WERI-Rb-1 (cell line): ENCODE data around the gene SMIM28.

Source experiments
- DNase-seq: peaks from one replicate; pipeline ENCODE4 v3.0.0-alpha.2; 2020
- H3K27ac ChIP-seq: fragments of 250-450 bp; sonication (Bioruptor Pico); 2 replicates; pipeline ENCODE4 v1.5.1; 2020; ENCODE audit warnings: mild to moderate bottlenecking, moderate library complexity
- H3K27me3 ChIP-seq: fragments of 250-450 bp; sonication (Bioruptor Pico); 2 replicates; pipeline ENCODE4 v1.5.1; 2021; ENCODE audit warnings: mild to moderate bottlenecking, low read depth, moderate library complexity; ENCODE audit not compliant: insufficient read depth, severe bottlenecking
- H3K36me3 ChIP-seq: fragments of 250-450 bp; sonication (Bioruptor Pico); 2 replicates; pipeline ENCODE4 v1.5.1; 2020; ENCODE audit warnings: mild to moderate bottlenecking, moderate library complexity
- H3K4me3 ChIP-seq: 2 replicates; pipeline ENCODE4 v1.5.1; 2011; ENCODE audit warnings: low read depth, mild to moderate bottlenecking, control low read depth, low read length
- H3K9me3 ChIP-seq: fragments of 250-450 bp; sonication (Bioruptor Pico); 2 replicates; pipeline ENCODE4 v1.5.1; 2021; ENCODE audit warnings: mild to moderate bottlenecking, moderate library complexity; ENCODE audit not compliant: severe bottlenecking
- TF ChIP-seq, protein P1 (sequence below): IDR thresholded peaks from 2 replicates; pipeline ENCODE4 v1.5.1; 2011; ENCODE audit warnings: low read depth, mild to moderate bottlenecking, control low read depth, inconsistent platforms, low read length

Gene SMIM28

DNA sequence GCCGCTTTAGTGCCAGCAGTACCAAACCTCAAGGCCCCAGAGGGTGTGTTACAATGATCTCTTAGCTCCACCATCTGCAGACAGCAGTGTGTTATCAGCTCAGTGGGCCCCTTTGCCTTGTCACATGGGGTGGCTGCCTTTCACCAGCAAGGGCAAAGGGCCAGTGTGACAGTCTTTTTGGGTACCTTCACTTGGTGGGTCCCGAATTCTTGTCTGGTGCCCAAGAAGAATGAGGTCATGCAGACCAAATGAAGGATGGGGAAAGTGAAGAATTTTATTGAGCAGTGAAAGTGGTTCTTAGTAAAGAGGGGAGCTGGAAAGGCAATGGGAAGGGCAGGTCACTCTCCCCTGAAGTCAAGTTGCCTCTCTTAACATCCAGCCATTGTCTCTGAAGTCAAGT, 2.9 kb upstream of the SMIM28 start:
- no peak overlapping the region for H3K4me3 ChIP-seq
- H3K9me3 ChIP-seq, result no peaks in the 10 kb centered on the region
- H3K27ac ChIP-seq, result no peak overlapping the region
- no peaks in the 10 kb centered on the region for H3K27me3 ChIP-seq
- TF ChIP-seq, protein P1, sequence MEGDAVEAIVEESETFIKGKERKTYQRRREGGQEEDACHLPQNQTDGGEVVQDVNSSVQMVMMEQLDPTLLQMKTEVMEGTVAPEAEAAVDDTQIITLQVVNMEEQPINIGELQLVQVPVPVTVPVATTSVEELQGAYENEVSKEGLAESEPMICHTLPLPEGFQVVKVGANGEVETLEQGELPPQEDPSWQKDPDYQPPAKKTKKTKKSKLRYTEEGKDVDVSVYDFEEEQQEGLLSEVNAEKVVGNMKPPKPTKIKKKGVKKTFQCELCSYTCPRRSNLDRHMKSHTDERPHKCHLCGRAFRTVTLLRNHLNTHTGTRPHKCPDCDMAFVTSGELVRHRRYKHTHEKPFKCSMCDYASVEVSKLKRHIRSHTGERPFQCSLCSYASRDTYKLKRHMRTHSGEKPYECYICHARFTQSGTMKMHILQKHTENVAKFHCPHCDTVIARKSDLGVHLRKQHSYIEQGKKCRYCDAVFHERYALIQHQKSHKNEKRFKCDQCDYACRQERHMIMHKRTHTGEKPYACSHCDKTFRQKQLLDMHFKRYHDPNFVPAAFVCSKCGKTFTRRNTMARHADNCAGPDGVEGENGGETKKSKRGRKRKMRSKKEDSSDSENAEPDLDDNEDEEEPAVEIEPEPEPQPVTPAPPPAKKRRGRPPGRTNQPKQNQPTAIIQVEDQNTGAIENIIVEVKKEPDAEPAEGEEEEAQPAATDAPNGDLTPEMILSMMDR, result no peak
- no peaks in the 10 kb centered on the region for H3K36me3 ChIP-seq
- DNase-seq, result no peak

DNA sequence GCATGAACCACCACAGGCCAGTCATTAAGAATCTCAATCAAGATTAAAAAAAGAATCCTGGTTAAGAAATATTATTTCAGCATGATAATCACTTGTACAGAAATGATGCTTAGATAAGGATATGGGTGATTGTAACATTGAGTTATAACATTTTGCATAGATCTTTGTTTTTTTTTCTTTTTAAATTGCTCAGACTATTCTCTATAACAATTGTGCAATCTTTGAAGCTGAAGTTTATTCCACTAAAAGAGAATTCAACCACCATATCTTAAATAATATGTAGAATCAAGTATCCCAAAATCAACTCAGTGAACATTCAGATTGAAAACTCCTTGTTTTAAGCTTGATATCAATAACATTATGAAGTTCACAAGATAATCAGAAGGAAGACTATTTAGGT, 663 bp upstream of the SMIM28 start:
- TF ChIP-seq, protein P1, result no peak
- Histone ChIP-seq H3K36me3 (no peaks in the 10 kb centered on the region), H3K27me3 (no peaks in the 10 kb centered on the region), H3K9me3 (no peaks in the 10 kb centered on the region), H3K4me3 (no peak overlapping the region), H3K27ac (no peak overlapping the region)
- DNase-seq, result no peak

DNA sequence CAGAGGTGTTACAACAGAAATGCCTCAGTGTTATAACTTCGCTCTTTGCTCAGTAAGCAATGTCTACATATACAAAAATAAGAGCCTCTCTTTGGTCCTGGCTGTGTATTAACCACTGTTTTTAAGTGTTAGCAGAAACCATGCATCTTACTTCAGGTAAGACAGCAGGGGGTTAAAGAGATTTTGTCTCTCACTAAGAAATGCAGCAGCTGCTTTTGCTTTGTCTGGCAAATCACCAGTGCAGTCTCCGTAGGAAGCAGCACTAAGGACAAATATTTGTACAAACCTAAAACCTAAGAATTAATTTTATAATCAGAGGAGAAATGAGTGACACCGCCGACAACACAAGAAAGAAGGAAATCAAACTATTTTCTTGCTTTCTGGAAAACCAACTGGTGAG, 758 bp downstream of the SMIM28 start:
- no peaks in the 10 kb centered on the region for H3K9me3 ChIP-seq

DNA sequence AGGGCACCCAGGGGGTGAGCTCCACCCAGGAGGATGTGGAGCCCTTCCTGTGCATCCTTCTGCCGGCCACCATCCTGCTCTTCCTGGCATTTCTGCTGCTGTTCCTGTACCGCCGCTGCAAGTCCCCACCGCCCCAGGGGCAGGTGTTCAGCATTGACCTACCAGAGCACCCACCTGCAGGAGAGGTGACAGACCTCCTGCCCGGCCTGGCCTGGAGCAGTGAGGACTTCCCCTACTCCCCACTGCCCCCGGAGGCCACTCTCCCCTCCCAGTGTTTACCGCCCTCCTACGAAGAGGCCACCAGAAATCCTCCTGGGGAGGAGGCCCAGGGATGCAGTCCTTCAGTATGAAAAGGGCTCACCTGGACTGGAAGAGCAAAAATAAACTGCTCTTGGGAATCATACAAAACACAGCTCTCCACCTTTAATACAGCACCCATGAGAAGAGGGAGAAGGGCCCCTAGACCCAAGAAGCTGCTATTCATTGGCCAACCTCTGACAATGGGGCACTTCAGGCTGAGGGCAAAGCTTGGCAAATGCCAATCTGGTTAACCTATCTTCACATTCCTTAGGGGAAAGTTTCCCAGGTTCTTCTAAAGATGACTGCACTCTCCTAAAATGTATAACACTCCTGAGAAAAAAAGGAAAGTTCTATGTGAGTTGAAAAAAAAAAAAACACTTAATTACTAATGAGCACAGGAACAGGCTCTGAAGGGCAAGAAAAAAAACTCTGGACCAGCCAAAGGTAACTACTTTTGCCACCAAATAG, 5.0 kb downstream of the SMIM28 start:
- Histone ChIP-seq H3K4me3 (no peak overlapping the region), H3K27ac (no peak overlapping the region), H3K9me3 (no peaks in the 10 kb centered on the region), H3K27me3 (no peaks in the 10 kb centered on the region), H3K36me3 (no peaks in the 10 kb centered on the region)
- DNase-seq, result no peak
- TF ChIP-seq, protein P1, result peak; percentile 34

More for the DNA sequence above, 758 bp downstream of the SMIM28 start:
- H3K27me3 ChIP-seq, result no peaks in the 10 kb centered on the region
- DNase-seq, result no peak
- H3K27ac ChIP-seq, result no peak overlapping the region
- H3K4me3 ChIP-seq, result no peak overlapping the region
- TF ChIP-seq, protein P1, result no peak
- H3K36me3 ChIP-seq, result no peaks in the 10 kb centered on the region

DNA sequence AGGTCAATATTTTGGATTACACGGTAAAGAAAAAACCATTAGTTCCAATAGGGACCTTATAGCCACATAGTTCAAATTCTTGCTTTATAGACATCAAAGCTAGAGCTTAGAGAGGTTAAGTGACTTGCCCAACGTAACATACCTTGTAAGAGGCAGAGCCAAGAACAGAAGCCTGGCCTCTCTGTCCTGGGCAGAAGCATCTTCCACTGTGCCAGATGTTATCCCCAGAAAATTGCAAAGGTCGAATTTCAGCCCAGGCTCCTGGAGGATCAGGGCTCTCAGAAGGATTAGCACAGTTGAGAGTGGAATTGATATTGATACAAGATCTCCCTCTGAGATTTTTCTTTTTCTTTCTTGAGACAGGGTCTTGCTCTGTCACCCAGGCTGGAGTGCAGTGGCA, 6.1 kb downstream of the SMIM28 start:
- H3K4me3 ChIP-seq, result no peak overlapping the region
- no peaks in the 10 kb centered on the region for H3K27me3 ChIP-seq
- H3K9me3 ChIP-seq, result no peaks in the 10 kb centered on the region
- no peak for DNase-seq
- H3K27ac ChIP-seq, result no peak overlapping the region
- TF ChIP-seq, protein P1, result no peak
- no peaks in the 10 kb centered on the region for H3K36me3 ChIP-seq

DNA sequence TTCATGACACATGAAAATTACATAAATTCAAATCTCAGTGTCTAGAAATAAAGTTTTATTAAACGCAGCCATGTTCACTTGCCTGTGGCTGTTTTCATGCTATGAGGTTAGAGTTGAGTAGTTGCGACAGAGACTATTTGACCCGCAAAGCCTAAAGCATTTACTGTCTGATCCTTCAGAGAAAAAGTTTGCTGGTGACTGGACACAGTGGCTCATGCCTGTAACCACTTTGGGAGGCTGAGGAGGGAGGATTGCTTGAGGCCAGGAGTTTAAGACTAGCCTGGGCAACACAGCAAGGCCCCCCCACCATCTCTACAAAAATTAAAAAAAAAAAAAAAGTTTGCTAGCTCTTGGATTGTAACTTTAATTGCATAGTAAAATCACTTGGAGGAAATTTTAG, 9.2 kb downstream of the SMIM28 start:
- H3K27me3 ChIP-seq, result no peaks in the 10 kb centered on the region
- no peaks in the 10 kb centered on the region for H3K9me3 ChIP-seq
- TF ChIP-seq, protein P1, result no peak
- H3K4me3 ChIP-seq, result no peak overlapping the region
- H3K36me3 ChIP-seq, result no peaks in the 10 kb centered on the region
- no peak for DNase-seq
- H3K27ac ChIP-seq, result no peak overlapping the region
